ENCODE measurements around the gene NACC2.
A peak's percentile ranks its signal among the peaks of the same experiment; 100 is the strongest.
"Not testable (repeated sequence)": the region's sequence is repeated elsewhere in the genome, so short reads cannot be mapped to it uniquely, and the experiment has no call there.

Gene NACC2

GRCh38 chr9:136036050-136036449, 59.0 kb downstream of the NACC2 start:
- Histone ChIP-seq H3K27ac (ENCODE audit: low read depth, low read length) (no peak overlapping the region), H3K9ac (ENCODE audit: low read length in 5 of 5) (no peak overlapping the region), H3K36me3 (ENCODE audit: control insufficient read depth in 5 of 5, insufficient read depth in 5 of 5, low read length in 5 of 5) (peaks cover 0 to 7% (median 0%) of the 10 kb centered on the region in 5 donors), H3K27me3 (ENCODE audit: control insufficient read depth in 5 of 5, insufficient read depth in 4 of 5, low read length in 5 of 5) (no peaks in the 10 kb centered on the region), H3K4me1 (ENCODE audit: control insufficient read depth in 5 of 5, insufficient read depth in 5 of 5, low read length in 5 of 5) (peaks cover 0 to 9% (median 3%) of the 10 kb centered on the region in 5 donors), H3K9me3 (ENCODE audit: control insufficient read depth in 5 of 5, low read length in 5 of 5) (peaks cover 0 to 15% (median 12%) of the 10 kb centered on the region in 5 donors), H3K4me3 (ENCODE audit: low read depth in 1 of 5, low read length in 5 of 5) (no peak overlapping the region)

GRCh38 chr9:136031741-136032730, 63.1 kb downstream of the NACC2 start:
- Histone ChIP-seq H3K36me3 (ENCODE audit: control insufficient read depth in 5 of 5, insufficient read depth in 5 of 5, low read length in 5 of 5) (peaks cover 0 to 13% (median 10%) of the 10 kb centered on the region in 5 donors), H3K4me3 (ENCODE audit: low read depth in 1 of 5, low read length in 5 of 5) (no peak overlapping the region), H3K9ac (ENCODE audit: low read length in 5 of 5) (peak overlapping the region in 2 of 5 donors; percentile 26 to 53), H3K4me1 (ENCODE audit: control insufficient read depth in 5 of 5, insufficient read depth in 5 of 5, low read length in 5 of 5) (peaks cover 0 to 9% (median 3%) of the 10 kb centered on the region in 5 donors), H3K27ac (ENCODE audit: low read depth, low read length) (no peak overlapping the region), H3K9me3 (ENCODE audit: control insufficient read depth in 5 of 5, low read length in 5 of 5) (peaks cover 0 to 3% (median 0%) of the 10 kb centered on the region in 5 donors), H3K27me3 (ENCODE audit: control insufficient read depth in 5 of 5, insufficient read depth in 4 of 5, low read length in 5 of 5) (no peaks in the 10 kb centered on the region)

GRCh38 chr9:136031094-136031493, 64.0 kb downstream of the NACC2 start:
- Histone ChIP-seq H3K27me3 (ENCODE audit: control insufficient read depth in 5 of 5, insufficient read depth in 4 of 5, low read length in 5 of 5) (no peaks in the 10 kb centered on the region), H3K36me3 (ENCODE audit: control insufficient read depth in 5 of 5, insufficient read depth in 5 of 5, low read length in 5 of 5) (peaks cover 0 to 13% (median 10%) of the 10 kb centered on the region in 5 donors), H3K27ac (ENCODE audit: low read depth, low read length) (no peak overlapping the region), H3K4me3 (ENCODE audit: low read depth in 1 of 5, low read length in 5 of 5) (no peak overlapping the region), H3K4me1 (ENCODE audit: control insufficient read depth in 5 of 5, insufficient read depth in 5 of 5, low read length in 5 of 5) (peaks cover 0 to 9% (median 3%) of the 10 kb centered on the region in 5 donors), H3K9ac (ENCODE audit: low read length in 5 of 5) (no peak overlapping the region), H3K9me3 (ENCODE audit: control insufficient read depth in 5 of 5, low read length in 5 of 5) (no peaks in the 10 kb centered on the region)

- no peak overlapping the region for H3K27ac ChIP-seq (ENCODE audit: low read depth, low read length)
- no peak overlapping the region for H3K4me3 ChIP-seq (ENCODE audit: low read depth in 1 of 5, low read length in 5 of 5)
- H3K4me1 ChIP-seq (ENCODE audit: control insufficient read depth in 5 of 5, insufficient read depth in 5 of 5, low read length in 5 of 5): peaks cover 2 to 17% (median 9%) of the 10 kb centered on the region in 5 donors
- no peaks in the 10 kb centered on the region for H3K9me3 ChIP-seq (ENCODE audit: control insufficient read depth in 5 of 5, low read length in 5 of 5)
- peaks cover 0 to 13% (median 10%) of the 10 kb centered on the region in 5 donors for H3K36me3 ChIP-seq (ENCODE audit: control insufficient read depth in 5 of 5, insufficient read depth in 5 of 5, low read length in 5 of 5)
- no peak overlapping the region for H3K9ac ChIP-seq (ENCODE audit: low read length in 5 of 5)
- H3K27me3 ChIP-seq (ENCODE audit: control insufficient read depth in 5 of 5, insufficient read depth in 4 of 5, low read length in 5 of 5): no peaks in the 10 kb centered on the region
Measured at GRCh38 chr9:136029556-136029955, 65.5 kb downstream of the NACC2 start.

GRCh38 chr9:136028760-136029470, 66.2 kb downstream of the NACC2 start:
- Histone ChIP-seq H3K4me3 (ENCODE audit: low read depth in 1 of 5, low read length in 5 of 5) (no peak overlapping the region), H3K27ac (ENCODE audit: low read depth, low read length) (no peak overlapping the region), H3K9ac (ENCODE audit: low read length in 5 of 5) (no peak overlapping the region), H3K4me1 (ENCODE audit: control insufficient read depth in 5 of 5, insufficient read depth in 5 of 5, low read length in 5 of 5) (peaks cover 6 to 23% (median 15%) of the 10 kb centered on the region in 5 donors), H3K27me3 (ENCODE audit: control insufficient read depth in 5 of 5, insufficient read depth in 4 of 5, low read length in 5 of 5) (no peaks in the 10 kb centered on the region), H3K36me3 (ENCODE audit: control insufficient read depth in 5 of 5, insufficient read depth in 5 of 5, low read length in 5 of 5) (peaks cover 0 to 13% (median 10%) of the 10 kb centered on the region in 5 donors), H3K9me3 (ENCODE audit: control insufficient read depth in 5 of 5, low read length in 5 of 5) (no peaks in the 10 kb centered on the region)

- Histone ChIP-seq H3K4me1 (ENCODE audit: control insufficient read depth in 5 of 5, insufficient read depth in 5 of 5, low read length in 5 of 5) (peaks cover 11 to 26% (median 20%) of the 10 kb centered on the region in 5 donors), H3K36me3 (ENCODE audit: control insufficient read depth in 5 of 5, insufficient read depth in 5 of 5, low read length in 5 of 5) (peaks cover 0 to 13% (median 10%) of the 10 kb centered on the region in 5 donors)
- not testable (repeated sequence) for H3K9me3 ChIP-seq (ENCODE audit: control insufficient read depth in 5 of 5, low read length in 5 of 5); H3K4me3 ChIP-seq (ENCODE audit: low read depth in 1 of 5, low read length in 5 of 5); H3K27me3 ChIP-seq (ENCODE audit: control insufficient read depth in 5 of 5, insufficient read depth in 4 of 5, low read length in 5 of 5); H3K9ac ChIP-seq (ENCODE audit: low read length in 5 of 5); H3K27ac ChIP-seq (ENCODE audit: low read depth, low read length)
Measured at GRCh38 chr9:136026943-136027289, 68.2 kb downstream of the NACC2 start.

- Histone ChIP-seq H3K27me3 (ENCODE audit: control insufficient read depth in 5 of 5, insufficient read depth in 4 of 5, low read length in 5 of 5) (no peaks in the 10 kb centered on the region), H3K36me3 (ENCODE audit: control insufficient read depth in 5 of 5, insufficient read depth in 5 of 5, low read length in 5 of 5) (peaks cover 0 to 15% (median 11%) of the 10 kb centered on the region in 5 donors), H3K9me3 (ENCODE audit: control insufficient read depth in 5 of 5, low read length in 5 of 5) (no peaks in the 10 kb centered on the region), H3K4me1 (ENCODE audit: control insufficient read depth in 5 of 5, insufficient read depth in 5 of 5, low read length in 5 of 5) (peaks cover 11 to 22% (median 19%) of the 10 kb centered on the region in 5 donors), H3K9ac (ENCODE audit: low read length in 5 of 5) (no peak overlapping the region), H3K4me3 (ENCODE audit: low read depth in 1 of 5, low read length in 5 of 5) (no peak overlapping the region), H3K27ac (ENCODE audit: low read depth, low read length) (no peak overlapping the region)
Measured at GRCh38 chr9:136026266-136026942, 68.7 kb downstream of the NACC2 start.

- no peaks in the 10 kb centered on the region for H3K9me3 ChIP-seq (ENCODE audit: control insufficient read depth in 5 of 5, low read length in 5 of 5)
- no peak overlapping the region for H3K9ac ChIP-seq (ENCODE audit: low read length in 5 of 5)
- no peaks in the 10 kb centered on the region for H3K27me3 ChIP-seq (ENCODE audit: control insufficient read depth in 5 of 5, insufficient read depth in 4 of 5, low read length in 5 of 5)
Measured at GRCh38 chr9:136025481-136025880, 69.6 kb downstream of the NACC2 start.

GRCh38 chr9:136024696-136025316, 70.3 kb downstream of the NACC2 start:
- H3K9me3 ChIP-seq (ENCODE audit: control insufficient read depth in 5 of 5, low read length in 5 of 5): no peaks in the 10 kb centered on the region
- H3K27me3 ChIP-seq (ENCODE audit: control insufficient read depth in 5 of 5, insufficient read depth in 4 of 5, low read length in 5 of 5): no peaks in the 10 kb centered on the region
- H3K36me3 ChIP-seq (ENCODE audit: control insufficient read depth in 5 of 5, insufficient read depth in 5 of 5, low read length in 5 of 5): peaks cover 0 to 18% (median 11%) of the 10 kb centered on the region in 5 donors
- H3K9ac ChIP-seq (ENCODE audit: low read length in 5 of 5): peak overlapping the region in 2 of 5 donors; percentile 3 to 42
- no peak overlapping the region for H3K27ac ChIP-seq (ENCODE audit: low read depth, low read length)
- no peak overlapping the region for H3K4me3 ChIP-seq (ENCODE audit: low read depth in 1 of 5, low read length in 5 of 5)
- peaks cover 11 to 22% (median 19%) of the 10 kb centered on the region in 5 donors for H3K4me1 ChIP-seq (ENCODE audit: control insufficient read depth in 5 of 5, insufficient read depth in 5 of 5, low read length in 5 of 5)

More at GRCh38 chr9:136025481-136025880, 69.6 kb downstream of the NACC2 start:
- no peak overlapping the region for H3K4me3 ChIP-seq (ENCODE audit: low read depth in 1 of 5, low read length in 5 of 5)
- H3K36me3 ChIP-seq (ENCODE audit: control insufficient read depth in 5 of 5, insufficient read depth in 5 of 5, low read length in 5 of 5): peaks cover 0 to 19% (median 11%) of the 10 kb centered on the region in 5 donors
- peaks cover 11 to 22% (median 19%) of the 10 kb centered on the region in 5 donors for H3K4me1 ChIP-seq (ENCODE audit: control insufficient read depth in 5 of 5, insufficient read depth in 5 of 5, low read length in 5 of 5)
- H3K27ac ChIP-seq (ENCODE audit: low read depth, low read length): no peak overlapping the region

Measured in subcutaneous abdominal adipose tissue (tissue), 5 donors.